GM12865 (cell line): Measurements from ENCODE around the gene SRC.
A peak's percentile ranks its signal among the peaks of the same experiment; 100 is the strongest.

ENCODE experiments used
- DNase-seq: peaks from one replicate; pipeline ENCODE4 v3.0.0; 2010; ENCODE audit warnings: low read depth
- H3K4me3 ChIP-seq: 2 replicates; pipeline ENCODE4 v1.5.1; 2011; ENCODE audit warnings: mild to moderate bottlenecking, low read depth, low read length, control low read depth
- TF ChIP-seq, protein P1 (sequence below): IDR thresholded peaks from 2 replicates; pipeline ENCODE4 v1.5.1; 2011; ENCODE audit warnings: low read length, control low read depth, low read depth, inconsistent platforms; ENCODE audit not compliant: insufficient read depth; ENCODE audit errors: missing control alignments

SRC gene

DNA sequence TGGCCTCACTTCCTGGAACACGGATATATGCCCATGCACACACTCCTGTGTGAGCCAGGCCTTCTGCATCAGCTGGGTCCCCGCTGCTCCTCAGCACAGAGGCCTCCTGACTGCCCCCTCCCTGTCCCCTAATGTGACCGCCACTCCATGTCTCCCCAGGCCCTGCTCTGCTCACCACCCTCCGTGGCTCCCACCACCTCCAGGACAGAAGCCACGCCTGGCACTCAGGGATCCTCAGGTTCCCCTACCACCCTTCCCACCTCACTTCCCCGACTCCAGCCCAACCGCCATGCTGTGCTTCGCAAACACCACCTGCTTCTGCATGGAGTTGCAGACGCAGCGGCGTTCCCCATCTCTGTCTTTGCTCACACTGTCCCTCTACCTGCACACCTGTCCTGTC lies 4.3 kb upstream of the SRC start:
- TF ChIP-seq, protein P1, sequence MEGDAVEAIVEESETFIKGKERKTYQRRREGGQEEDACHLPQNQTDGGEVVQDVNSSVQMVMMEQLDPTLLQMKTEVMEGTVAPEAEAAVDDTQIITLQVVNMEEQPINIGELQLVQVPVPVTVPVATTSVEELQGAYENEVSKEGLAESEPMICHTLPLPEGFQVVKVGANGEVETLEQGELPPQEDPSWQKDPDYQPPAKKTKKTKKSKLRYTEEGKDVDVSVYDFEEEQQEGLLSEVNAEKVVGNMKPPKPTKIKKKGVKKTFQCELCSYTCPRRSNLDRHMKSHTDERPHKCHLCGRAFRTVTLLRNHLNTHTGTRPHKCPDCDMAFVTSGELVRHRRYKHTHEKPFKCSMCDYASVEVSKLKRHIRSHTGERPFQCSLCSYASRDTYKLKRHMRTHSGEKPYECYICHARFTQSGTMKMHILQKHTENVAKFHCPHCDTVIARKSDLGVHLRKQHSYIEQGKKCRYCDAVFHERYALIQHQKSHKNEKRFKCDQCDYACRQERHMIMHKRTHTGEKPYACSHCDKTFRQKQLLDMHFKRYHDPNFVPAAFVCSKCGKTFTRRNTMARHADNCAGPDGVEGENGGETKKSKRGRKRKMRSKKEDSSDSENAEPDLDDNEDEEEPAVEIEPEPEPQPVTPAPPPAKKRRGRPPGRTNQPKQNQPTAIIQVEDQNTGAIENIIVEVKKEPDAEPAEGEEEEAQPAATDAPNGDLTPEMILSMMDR = no peak
- no peak for DNase-seq
- no peak overlapping the region for H3K4me3 ChIP-seq

DNA sequence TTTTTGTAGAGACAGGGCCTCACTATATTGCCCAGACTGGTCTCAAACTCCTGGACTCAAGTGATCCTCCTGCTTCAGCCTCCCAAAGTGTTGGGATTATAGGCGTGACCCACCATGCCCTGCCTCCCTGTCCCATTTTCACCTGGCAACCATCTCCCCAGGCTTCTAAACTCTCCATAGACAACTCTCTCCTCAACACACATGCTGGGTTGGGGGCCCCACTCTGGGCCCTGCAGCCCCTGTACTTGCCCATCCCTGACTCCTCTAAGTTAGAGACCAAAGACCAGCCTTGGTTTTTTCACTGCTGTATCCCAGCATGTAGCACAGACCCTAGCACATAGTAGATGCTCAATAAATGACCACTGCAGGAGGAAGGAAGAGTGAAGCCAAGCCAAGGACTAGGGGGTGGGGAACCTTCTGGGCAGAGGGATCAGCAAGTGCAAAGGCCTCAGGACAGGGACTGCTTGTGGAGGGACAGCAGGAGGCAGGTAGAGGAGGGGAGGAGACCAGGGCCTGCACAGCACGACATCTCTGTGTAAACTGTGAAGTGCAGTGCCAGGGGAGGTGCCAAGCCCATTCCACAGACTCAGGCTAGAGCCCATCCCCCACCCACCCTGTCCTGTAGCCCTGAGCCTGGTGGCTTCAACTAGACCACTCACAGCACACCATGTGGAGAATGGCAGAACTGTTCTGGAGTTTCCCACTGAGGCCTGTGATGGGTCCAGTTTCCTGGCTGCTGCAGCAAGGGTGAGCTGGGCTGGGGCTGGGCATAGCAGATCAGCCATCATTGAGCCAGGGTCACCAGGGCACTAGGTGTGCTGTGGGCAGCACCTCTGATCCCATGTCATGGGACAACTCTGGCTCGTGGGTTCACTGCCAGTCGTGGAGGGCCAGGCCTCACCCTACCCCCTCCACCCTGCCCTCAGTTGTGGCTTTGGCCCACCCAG lies 3.4 kb upstream of the SRC start:
- peak; percentile 65 for DNase-seq
- H3K4me3 ChIP-seq = no peak overlapping the region
- TF ChIP-seq, protein P1 = peak; percentile 35

GRCh38 chr20:37343212-37343993 lies 2.5 kb upstream of the SRC start:
- DNase-seq = peak; percentile 63
- TF ChIP-seq, protein P1 = no peak
- H3K4me3 ChIP-seq = no peak overlapping the region

DNA sequence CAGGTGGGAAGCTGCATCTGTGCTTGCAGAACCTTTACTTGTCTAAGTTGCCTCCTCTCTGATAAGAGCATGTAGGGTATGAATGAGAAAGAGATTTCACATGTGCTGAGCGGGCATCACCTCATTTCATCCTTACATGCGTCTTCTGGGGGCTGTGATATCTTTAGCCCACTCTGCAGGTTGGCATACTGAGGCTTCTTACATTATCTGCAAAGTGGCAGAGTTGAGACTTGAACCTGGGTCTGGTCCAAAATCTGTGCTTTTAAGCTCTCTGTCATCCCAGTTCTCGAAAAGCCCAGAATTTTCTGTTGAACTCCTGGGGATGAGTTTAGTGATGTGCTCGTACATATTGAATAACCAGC lies 2.0 kb upstream of the SRC start:
- H3K4me3 ChIP-seq = peak overlapping the region; percentile 73; the same call in 1 of the 2 replicates
- no peak for DNase-seq
- TF ChIP-seq, protein P1 = no peak

DNA sequence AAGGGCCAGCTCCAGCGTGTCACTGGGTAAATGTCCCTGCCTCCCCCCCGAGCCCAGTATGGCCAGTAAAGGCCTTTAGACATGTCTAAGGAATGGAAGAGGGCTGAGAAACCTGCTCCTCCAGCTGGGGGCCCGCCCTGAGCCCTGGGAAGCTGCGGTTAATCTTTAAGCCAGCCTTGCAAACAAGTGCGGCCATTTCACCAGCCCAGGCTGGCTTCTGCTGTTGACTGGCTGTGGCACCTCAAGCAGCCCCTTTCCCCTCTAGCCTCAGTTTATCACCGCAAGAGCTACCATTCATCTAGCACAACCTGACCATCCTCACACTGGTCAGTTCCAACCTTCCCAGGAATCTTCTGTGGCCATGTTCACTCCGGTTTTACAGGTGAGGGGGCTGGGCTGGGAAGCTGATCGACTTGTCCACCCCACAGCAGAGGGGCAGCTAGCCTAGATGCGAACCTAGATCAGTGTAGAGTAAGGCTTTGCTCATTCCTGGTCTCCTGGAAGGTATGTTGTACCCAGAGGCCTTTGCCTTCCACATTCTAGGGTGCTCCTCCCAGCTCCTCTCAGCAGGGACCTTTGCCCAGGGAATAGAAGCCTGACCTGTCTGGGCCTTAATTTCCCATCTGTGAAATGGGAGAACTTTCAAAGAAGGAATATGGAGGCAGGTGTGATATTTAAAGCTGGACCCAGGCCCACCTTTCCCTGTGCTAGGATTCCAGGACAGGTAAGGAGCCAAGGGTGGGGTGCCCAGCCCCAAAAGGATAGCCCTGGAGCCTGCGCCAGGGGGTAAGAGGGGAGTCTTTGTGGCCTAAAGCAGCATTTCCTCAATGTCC lies 1.2 kb upstream of the SRC start:
- TF ChIP-seq, protein P1 = no peak
- peak overlapping the region; percentile 73 for H3K4me3 ChIP-seq
- no peak for DNase-seq

- peak overlapping the region; percentile 73 for H3K4me3 ChIP-seq
- no peak for DNase-seq
- TF ChIP-seq, protein P1 = no peak
Observed at GRCh38 chr20:37346236-37346534, 245 bp downstream of the SRC start.
